Measurements from ENCODE around the gene LY6G6D.

Gene LY6G6D

GRCh38 chr6:31736768-31737314 lies 21.7 kb downstream of the LY6G6D start:
- no peak for DNase-seq (ENCODE audit: low read depth)

GRCh38 chr6:31737315-31737990 lies 22.3 kb downstream of the LY6G6D start:
- no peak for DNase-seq (ENCODE audit: low read depth)

GRCh38 chr6:31737991-31738979 lies 23.1 kb downstream of the LY6G6D start:
- peak; percentile 50 for DNase-seq (ENCODE audit: low read depth)

- peak; percentile 97 for DNase-seq (ENCODE audit: low read depth)
Observed at GRCh38 chr6:31739639-31740396, 24.7 kb downstream of the LY6G6D start, which contains the start of gene MSH5. TSS of gene MSH5 (plus strand) at chr6:31740005. CDS start at chr6:31740467, 462 bp downstream.

GRCh38 chr6:31740397-31741223 lies 25.5 kb downstream of the LY6G6D start:
- DNase-seq (ENCODE audit: low read depth): no peak

GRCh38 chr6:31741815-31742214 lies 26.7 kb downstream of the LY6G6D start:
- DNase-seq (ENCODE audit: low read depth): no peak

GRCh38 chr6:31742894-31743293 lies 27.7 kb downstream of the LY6G6D start:
- no peak for DNase-seq (ENCODE audit: low read depth)

GRCh38 chr6:31744422-31744821 lies 29.3 kb downstream of the LY6G6D start:
- no peak for DNase-seq (ENCODE audit: low read depth)

GRCh38 chr6:31749301-31750036 lies 34.3 kb downstream of the LY6G6D start:
- no peak for DNase-seq (ENCODE audit: low read depth)

GRCh38 chr6:31750411-31751022 lies 35.4 kb downstream of the LY6G6D start:
- no peak for DNase-seq (ENCODE audit: low read depth)

GRCh38 chr6:31752739-31753319 lies 37.7 kb downstream of the LY6G6D start:
- DNase-seq (ENCODE audit: low read depth): no peak

GRCh38 chr6:31758281-31758680 lies 43.1 kb downstream of the LY6G6D start:
- no peak for DNase-seq (ENCODE audit: low read depth)

- DNase-seq (ENCODE audit: low read depth): no peak
Observed at GRCh38 chr6:31760790-31761189, 45.6 kb downstream of the LY6G6D start.

GRCh38 chr6:31761343-31761742 lies 46.2 kb downstream of the LY6G6D start:
- no peak for DNase-seq (ENCODE audit: low read depth)

GRCh38 chr6:31762356-31762755 lies 47.2 kb downstream of the LY6G6D start, which contains the start of gene SAPCD1:
TSS of gene SAPCD1 (plus strand) at chr6:31762656. CDS start at chr6:31763055, 399 bp downstream.
- DNase-seq (ENCODE audit: low read depth): no peak

- DNase-seq (ENCODE audit: low read depth): no peak
Observed at GRCh38 chr6:31762878-31763618, 47.9 kb downstream of the LY6G6D start.

- no peak for DNase-seq (ENCODE audit: low read depth)
Observed at GRCh38 chr6:31763619-31763940, 48.4 kb downstream of the LY6G6D start.

GRCh38 chr6:31764198-31764597 lies 49.0 kb downstream of the LY6G6D start:
- no peak for DNase-seq (ENCODE audit: low read depth)

GRCh38 chr6:31765559-31765909 lies 50.4 kb downstream of the LY6G6D start:
- DNase-seq (ENCODE audit: low read depth): no peak
